Colonic mucosa (tissue), 4 donors: ENCODE measurements around the gene SMPD3. TPM values are rescaled to one million over a fixed set of nuclear protein-coding genes. Genes with fewer than 3 reads are reported as not detected.

Experiments used
- DNase-seq: peaks from one replicate; pipeline ENCODE4 v3.0.0-alpha.2; 2020
- H3K27ac ChIP-seq: fragments of 200-600 bp; one replicate; pipeline ENCODE4 v1.8.0; 2021
- H3K27me3 ChIP-seq: fragments of 200-600 bp; one replicate; pipeline ENCODE4 v1.8.0; 2021
- H3K36me3 ChIP-seq: fragments of 200-600 bp; one replicate; pipeline ENCODE4 v1.8.0; 2021
- H3K4me1 ChIP-seq: fragments of 200-600 bp; one replicate; pipeline ENCODE4 v1.8.0; 2021; ENCODE audit warnings: mild to moderate bottlenecking
- H3K4me3 ChIP-seq: fragments of 200-600 bp; one replicate; pipeline ENCODE4 v1.8.0; 2021
- H3K9ac ChIP-seq, 2 donors: one replicate each; pipeline ENCODE4 v1.7.0; 2013; ENCODE audit warnings: control low read depth in 2 of 2, low read depth in 2 of 2, low read length in 2 of 2
- H3K9me3 ChIP-seq: fragments of 200-600 bp; one replicate; pipeline ENCODE4 v1.8.0; 2021
- intact Hi-C: fragments of 100-400 bp; cut with DNase I; formaldehyde crosslinking; loops from one replicate; pipeline ENCODE4 v1.14.1; 2022
- total RNA-seq, 2 donors: library from RNA; stranded (reverse); fragmentation: NEBNext Ultra II Directional in 1 of 2; extraction: Animal tissue kit (Norgen Biotek cat#: 25700) in 1 of 2; gene quantifications; one replicate each; pipeline ENCODE4 v1.2.1, GENCODE V29; 2021
- TF ChIP-seq, protein P1 (sequence below): fragments of 200-600 bp; IDR thresholded peaks from one replicate; pipeline ENCODE4 v1.8.0; 2022; ENCODE audit warnings: antibody characterized with exemption, mild to moderate bottlenecking
- donor health status: healthy.
- donor health status: DM: no; HTN: no; CAD: no.
- donor health status: DM: no; HTN: no; CAD: no.

Gene SMPD3
- total RNA-seq, 2 donors from 2014 or later, result 71.1 to 76.5 TPM

GRCh38 chr16:68362262-68362913, 85.9 kb downstream of the SMPD3 start:
- DNase-seq, result no peak
- H3K36me3 ChIP-seq, result no peaks in the 10 kb centered on the region
- intact Hi-C loops, result no loop called here

GRCh38 chr16:68361485-68361884, 86.8 kb downstream of the SMPD3 start:
- no peak for DNase-seq
- Histone ChIP-seq H3K9me3 (no peaks in the 10 kb centered on the region), H3K36me3 (no peaks in the 10 kb centered on the region), H3K4me3 (no peak overlapping the region), H3K9ac (no peak overlapping the region), H3K27ac (no peak overlapping the region), H3K4me1 (no peaks in the 10 kb centered on the region), H3K27me3 (no peaks in the 10 kb centered on the region)
- TF ChIP-seq, protein P1, sequence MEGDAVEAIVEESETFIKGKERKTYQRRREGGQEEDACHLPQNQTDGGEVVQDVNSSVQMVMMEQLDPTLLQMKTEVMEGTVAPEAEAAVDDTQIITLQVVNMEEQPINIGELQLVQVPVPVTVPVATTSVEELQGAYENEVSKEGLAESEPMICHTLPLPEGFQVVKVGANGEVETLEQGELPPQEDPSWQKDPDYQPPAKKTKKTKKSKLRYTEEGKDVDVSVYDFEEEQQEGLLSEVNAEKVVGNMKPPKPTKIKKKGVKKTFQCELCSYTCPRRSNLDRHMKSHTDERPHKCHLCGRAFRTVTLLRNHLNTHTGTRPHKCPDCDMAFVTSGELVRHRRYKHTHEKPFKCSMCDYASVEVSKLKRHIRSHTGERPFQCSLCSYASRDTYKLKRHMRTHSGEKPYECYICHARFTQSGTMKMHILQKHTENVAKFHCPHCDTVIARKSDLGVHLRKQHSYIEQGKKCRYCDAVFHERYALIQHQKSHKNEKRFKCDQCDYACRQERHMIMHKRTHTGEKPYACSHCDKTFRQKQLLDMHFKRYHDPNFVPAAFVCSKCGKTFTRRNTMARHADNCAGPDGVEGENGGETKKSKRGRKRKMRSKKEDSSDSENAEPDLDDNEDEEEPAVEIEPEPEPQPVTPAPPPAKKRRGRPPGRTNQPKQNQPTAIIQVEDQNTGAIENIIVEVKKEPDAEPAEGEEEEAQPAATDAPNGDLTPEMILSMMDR, result no peak
- intact Hi-C loops, result no loop called here

More at GRCh38 chr16:68362262-68362913, 85.9 kb downstream of the SMPD3 start:
- Histone ChIP-seq H3K27me3 (no peaks in the 10 kb centered on the region), H3K9ac (no peak overlapping the region), H3K4me3 (no peak overlapping the region), H3K4me1 (no peaks in the 10 kb centered on the region), H3K27ac (no peak overlapping the region), H3K9me3 (no peaks in the 10 kb centered on the region)
- TF ChIP-seq, protein P1, result no peak

GRCh38 chr16:68360956-68361355, 87.4 kb downstream of the SMPD3 start:
- DNase-seq, result no peak
- intact Hi-C loops, result no loop called here
- TF ChIP-seq, protein P1, result no peak
- Histone ChIP-seq H3K9ac (no peak overlapping the region), H3K4me1 (no peaks in the 10 kb centered on the region), H3K27ac (no peak overlapping the region), H3K9me3 (no peaks in the 10 kb centered on the region), H3K4me3 (no peak overlapping the region), H3K27me3 (no peaks in the 10 kb centered on the region), H3K36me3 (no peaks in the 10 kb centered on the region)

- TF ChIP-seq, protein P1, result no peak
- Histone ChIP-seq H3K27me3 (no peaks in the 10 kb centered on the region), H3K36me3 (no peaks in the 10 kb centered on the region)
Observed at GRCh38 chr16:68360547-68360946, 87.8 kb downstream of the SMPD3 start.

DNA sequence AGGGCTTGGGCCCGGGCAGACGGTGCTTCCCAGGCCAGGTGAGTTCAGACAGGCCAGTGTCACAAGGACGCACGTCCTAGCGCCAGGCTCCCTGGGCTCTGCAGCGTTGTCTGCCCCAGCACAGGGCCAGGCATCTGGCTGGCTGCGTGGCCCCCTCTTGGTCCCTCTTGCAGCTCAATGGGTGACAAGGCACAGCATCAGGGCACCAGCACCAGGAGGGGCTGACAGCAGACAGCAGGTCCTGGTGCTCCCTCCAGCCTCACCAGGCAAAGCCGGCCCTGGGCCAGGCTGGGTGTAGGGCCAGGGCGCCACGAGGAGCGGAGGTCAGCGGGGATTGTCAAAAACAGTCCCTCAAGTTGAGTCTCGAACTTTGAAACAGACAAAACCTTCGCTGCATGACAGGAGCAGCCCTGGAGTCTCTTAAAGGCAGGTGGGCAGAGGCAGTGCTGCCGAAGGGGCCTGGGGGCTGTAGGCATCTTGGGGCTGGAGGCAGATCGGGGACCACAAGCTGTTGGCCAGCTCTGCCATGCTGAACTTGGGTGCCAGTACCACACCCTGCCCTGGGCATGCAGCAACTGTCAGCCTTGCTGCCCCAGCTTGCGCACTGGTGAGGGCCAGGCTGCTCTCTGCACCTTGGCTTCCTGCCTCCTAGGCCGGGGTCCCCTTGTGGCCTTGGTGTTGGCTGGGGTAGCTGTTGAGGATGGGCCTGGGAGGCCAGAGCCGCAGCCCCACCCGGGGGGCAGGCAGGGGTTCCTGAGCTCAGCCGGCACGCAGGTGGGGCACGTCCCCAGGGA, 88.7 kb downstream of the SMPD3 start:
- H3K27ac ChIP-seq, result no peak overlapping the region
- H3K9ac ChIP-seq, result no peak overlapping the region
- no peaks in the 10 kb centered on the region for H3K4me1 ChIP-seq
- TF ChIP-seq, protein P1, result no peak
- no peaks in the 10 kb centered on the region for H3K36me3 ChIP-seq
- no peaks in the 10 kb centered on the region for H3K9me3 ChIP-seq
- DNase-seq, result no peak
- intact Hi-C loops, result no loop called here
- no peaks in the 10 kb centered on the region for H3K27me3 ChIP-seq
- no peak overlapping the region for H3K4me3 ChIP-seq

More at GRCh38 chr16:68360547-68360946, 87.8 kb downstream of the SMPD3 start:
- Histone ChIP-seq H3K4me3 (no peak overlapping the region), H3K27ac (no peak overlapping the region), H3K9me3 (no peaks in the 10 kb centered on the region), H3K4me1 (no peaks in the 10 kb centered on the region), H3K9ac (no peak overlapping the region)
- no peak for DNase-seq
- intact Hi-C loops, result no loop called here
